K562 (cell line): ENCODE measurements around the gene XPNPEP3. TPM values are rescaled to one million over a fixed set of nuclear protein-coding genes. Genes with fewer than 3 reads are reported as not detected.

Experiments used
- CHAMP1 ChIP-seq: fragments of 450-650 bp; IDR thresholded peaks from 2 replicates; pipeline ENCODE4 v1.6.1; 2016; ENCODE audit warnings: mild to moderate bottlenecking
- FOXK2 ChIP-seq, 2 experiments: fragments of 450-650 bp; IDR thresholded peaks in 1 of 2; conservative IDR thresholded peaks in 1 of 2; 2 replicates each; pipeline ENCODE4 v1.6.1; 2016; ENCODE audit warnings: low read depth in 2 of 2, mild to moderate bottlenecking in 1 of 2
- FOXP1 ChIP-seq: sonication (generic); formaldehyde crosslinking; IDR thresholded peaks from 2 replicates; pipeline ENCODE4 v1.8.0; 2022; ENCODE audit warnings: mild to moderate bottlenecking, missing genetic modification reagents
- GABPA ChIP-seq: fragments of 200-800 bp; sonication (Bioruptor generic); conservative IDR thresholded peaks from 2 replicates; pipeline ENCODE4 v1.6.1; 2016; ENCODE audit warnings: low read depth, missing genetic modification characterization, missing compliant biosample characterization
- HSF4 ChIP-seq: fragments of 250-450 bp; sonication (Bioruptor Pico); IDR thresholded peaks from 2 replicates; pipeline ENCODE4 v2.1.2; 2022; ENCODE audit warnings: mild to moderate bottlenecking, moderate library complexity, borderline replicate concordance
- ID3 ChIP-seq, 2 experiments: fragments of 250-450 bp in 1 of 2; fragments of 450-650 bp in 1 of 2; sonication (Bioruptor Pico) in 1 of 2; IDR thresholded peaks; 2 replicates each; pipeline versions ENCODE4 v1.6.1 to v1.8.0; 2016 to 2021; ENCODE audit warnings: mild to moderate bottlenecking in 2 of 2, moderate library complexity in 2 of 2, missing compliant biosample characterization in 1 of 2, missing genetic modification characterization in 1 of 2
- IFI16 ChIP-seq: fragments of 250-450 bp; sonication (Bioruptor Pico); IDR thresholded peaks from 2 replicates; pipeline ENCODE4 v2.1.2; 2022; ENCODE audit warnings: mild to moderate bottlenecking, inconsistent platforms
- PHTF2 ChIP-seq: fragments of 250-450 bp; sonication (Bioruptor Pico); IDR thresholded peaks from 2 replicates; pipeline ENCODE4 v1.5.0; 2021; ENCODE audit warnings: mild to moderate bottlenecking
- POLR2B ChIP-seq: fragments of 450-650 bp; IDR thresholded peaks from 2 replicates; pipeline ENCODE4 v1.6.1; 2018; ENCODE audit warnings: low read depth; ENCODE audit not compliant: partially characterized antibody
- POLR3A ChIP-seq: IDR thresholded peaks from 2 replicates; pipeline ENCODE4 v1.6.1; 2011; ENCODE audit warnings: borderline replicate concordance, mild to moderate bottlenecking, moderate library complexity; ENCODE audit not compliant: insufficient read length, insufficient read depth; ENCODE audit errors: extremely low read depth
- RAD21 ChIP-seq, 2 experiments: fragments of 250-450 bp in 1 of 2; fragments of 450-650 bp in 1 of 2; sonication (Bioruptor Pico) in 1 of 2; formaldehyde crosslinking in 1 of 2; IDR thresholded peaks in 1 of 2; conservative IDR thresholded peaks in 1 of 2; 2 replicates each; pipeline versions ENCODE4 v1.4.0 to v1.8.0; 2020 to 2022; ENCODE audit warnings: mild to moderate bottlenecking in 2 of 2, moderate library complexity in 1 of 2
- RNF219 ChIP-seq: fragments of 250-450 bp; sonication (Bioruptor Pico); IDR thresholded peaks from 2 replicates; pipeline ENCODE4 v1.5.0; 2022; ENCODE audit warnings: mild to moderate bottlenecking
- SLC30A9 ChIP-seq: fragments of 250-450 bp; sonication (Bioruptor Pico); IDR thresholded peaks from 2 replicates; pipeline ENCODE4 v1.8.0; 2022; ENCODE audit warnings: mild to moderate bottlenecking, moderate library complexity
- SRF ChIP-seq, 2 experiments: fragments of 250-450, 450-650 bp in 1 of 2; sonication (Bioruptor Pico) in 1 of 2; sonication (generic) in 1 of 2; formaldehyde crosslinking; IDR thresholded peaks; 2 replicates each; pipeline versions ENCODE4 v1.5.0 to v1.5.1; 2020 to 2022; ENCODE audit warnings: mild to moderate bottlenecking in 1 of 2, missing genetic modification reagents in 1 of 2
- THRAP3 ChIP-seq: fragments of 450-650 bp; IDR thresholded peaks from 2 replicates; pipeline ENCODE4 v1.6.1; 2016; ENCODE audit warnings: mild to moderate bottlenecking, inconsistent platforms, borderline replicate concordance
- ZBTB43 ChIP-seq: sonication (generic); formaldehyde crosslinking; IDR thresholded peaks from 2 replicates; pipeline ENCODE4 v1.8.0; 2023; ENCODE audit warnings: mild to moderate bottlenecking, missing genetic modification reagents
- ZFP30 ChIP-seq: fragments of 250-450 bp; sonication (Bioruptor Pico); IDR thresholded peaks from 2 replicates; pipeline ENCODE4 v1.8.0; 2022; ENCODE audit warnings: moderate library complexity, mild to moderate bottlenecking, inconsistent platforms, borderline replicate concordance
- ZNF140 ChIP-seq: fragments of 250-450 bp; sonication (Bioruptor Pico); IDR thresholded peaks from 2 replicates; pipeline ENCODE4 v1.8.0; 2021; ENCODE audit warnings: moderate library complexity, mild to moderate bottlenecking, inconsistent platforms
- ZNF644 ChIP-seq: fragments of 200-800 bp; sonication (Bioruptor generic); IDR thresholded peaks from 2 replicates; pipeline ENCODE4 v1.6.1; 2016; ENCODE audit warnings: low read depth, missing genetic modification characterization, missing compliant biosample characterization
- ZNF76 ChIP-seq: fragments of 250-450 bp; sonication (Bioruptor Pico); IDR thresholded peaks from 2 replicates; pipeline ENCODE4 v1.4.0; 2020; ENCODE audit warnings: mild to moderate bottlenecking, moderate library complexity, borderline replicate concordance
- polyA plus RNA-seq, 8 experiments: library from polyadenylated mRNA; depleted of rRNA in 4 of 8; stranded (reverse) in 5 of 8; unstranded in 3 of 8; fragments of >200 nt; fragmentation: Nextera tagmentation in 2 of 8; fragmentation: Illumina TruSeq in 1 of 8; extraction: Ambion mirVana in 2 of 8; extraction: Trizol in 1 of 8; gene quantifications; 2 replicates each; pipeline versions ENCODE4 v1.2.1 to v1.2.3, GENCODE V29; 2011 to 2014; ENCODE audit warnings: inconsistent platforms in 1 of 8, missing spikeins in 1 of 8
- total RNA-seq, 7 experiments: library from RNA; depleted of rRNA in 6 of 7; stranded (reverse); fragments of >200 nt in 6 of 7; fragmentation: Illumina TruSeq in 2 of 7; extraction: Trizol in 2 of 7; gene quantifications; 2 replicates each; pipeline versions ENCODE4 v1.2.1 to v1.2.3, GENCODE V29; 2011 to 2021; ENCODE audit warnings: low replicate concordance in 1 of 7

Gene XPNPEP3
- total and polyA plus RNA-seq, 9 of the 15 experiments (the other 6 are each of a cell fraction or from before 2014, with no cell fraction given) = 9.1 to 22.6 (median 15.6) TPM

DNA sequence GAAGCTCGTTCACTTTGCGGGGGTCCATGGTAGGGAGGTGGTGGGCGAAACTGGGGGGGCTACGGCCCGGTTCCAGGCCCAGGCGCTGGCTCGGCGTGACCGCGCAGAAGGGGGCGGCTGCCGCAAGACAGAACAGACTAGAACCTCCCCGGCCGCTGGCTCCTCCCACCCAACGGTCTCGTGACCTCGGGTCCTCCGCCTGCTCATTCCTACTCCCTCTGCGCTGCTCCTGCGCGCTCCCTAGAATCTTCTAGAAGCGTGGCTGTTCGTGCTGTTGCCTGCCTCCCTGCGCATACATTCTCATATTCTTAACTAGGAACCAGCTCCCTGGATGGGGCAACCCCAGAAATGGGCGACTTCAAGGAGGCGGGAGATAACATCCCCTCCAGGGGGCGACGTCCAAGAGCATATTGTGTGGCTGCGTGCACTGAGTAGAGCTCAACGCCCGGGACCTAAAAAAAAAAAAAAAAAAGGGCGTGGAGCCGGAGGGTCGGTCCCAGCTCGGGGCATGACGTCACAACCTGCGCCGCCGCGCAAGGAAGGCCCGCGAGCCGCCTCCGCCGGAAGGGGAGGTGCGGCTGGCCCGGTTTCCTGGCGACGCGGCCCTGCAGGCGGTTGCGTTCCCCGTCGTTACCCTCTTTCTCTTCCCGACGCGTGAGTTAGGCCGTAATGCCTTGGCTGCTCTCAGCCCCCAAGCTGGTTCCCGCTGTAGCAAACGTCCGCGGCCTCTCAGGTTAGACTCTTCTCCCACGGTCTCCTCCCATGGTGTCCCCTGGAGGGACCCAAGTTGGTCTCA lies at the start of gene XPNPEP3, which contains the start of gene ST13 (continued):
- TF ChIP-seq SLC30A9 (CRISPR knock-in tag) (no peak), ID3 (CRISPR knock-in tag; IDR thresholded peaks at IDR 0.05) (no peak), ID3 (tag; IDR thresholded peaks at IDR 0.05) (no peak), ZNF644 (tag) (no peak), CHAMP1 (no peak), THRAP3 (no peak), PHTF2 (CRISPR knock-in tag) (no peak), SRF (CRISPR knock-in tag; IDR thresholded peaks at IDR 0.05) (no peak), GABPA (peak; percentile 95), FOXP1 (CRISPR knock-in tag) (no peak), IFI16 (no peak), HSF4 (CRISPR knock-in tag) (no peak), ZBTB43 (CRISPR knock-in tag) (no peak), POLR3A (no peak), POLR2B (peak; percentile 42), ZNF76 (CRISPR knock-in tag) (no peak), FOXK2 (conservative IDR thresholded peaks at IDR 0.05 in 1 of 2, IDR thresholded peaks at IDR 0.05 in 1 of 2; ENCODE audit: low read depth in 2 of 2) (peak in 1 of 2 experiments; percentile 56; a peak in 1 of 4 replicates), RNF219 (CRISPR knock-in tag) (no peak), ZNF140 (CRISPR knock-in tag) (no peak), ZFP30 (CRISPR knock-in tag) (no peak), RAD21 (CRISPR knock-in tag; conservative IDR thresholded peaks at IDR 0.05 in 1 of 2, IDR thresholded peaks at IDR 0.05 in 1 of 2) (no peak)
